Measurements from ENCODE around the gene DHH.

DNA sequence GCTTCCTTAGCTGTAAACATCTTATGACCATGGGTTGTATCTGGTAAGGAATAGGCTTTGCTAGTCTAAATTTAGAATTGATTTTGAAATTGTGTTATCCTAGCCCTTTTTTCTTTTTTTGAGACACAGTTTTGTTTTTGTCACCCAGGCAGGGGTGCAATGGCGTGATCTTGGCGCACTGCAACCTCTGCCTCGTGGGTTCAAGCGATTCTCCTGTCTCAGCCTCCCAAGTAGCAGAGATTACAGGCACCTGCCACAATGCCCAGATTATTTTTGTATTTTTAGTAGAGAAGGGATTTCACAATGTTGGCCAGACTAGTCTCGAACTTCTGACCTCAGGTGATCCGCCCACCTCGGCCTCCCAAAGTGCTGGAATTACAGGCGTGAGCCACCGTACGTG is 39.0 kb upstream of the DHH start:
- no peak for TF ChIP-seq SPI1 (IDR thresholded peaks at IDR 0.05; ENCODE audit: low read depth, low read length)
- no peak for TF ChIP-seq POLR2A (IDR thresholded peaks at IDR 0.05; ENCODE audit: low read depth, low read length)
